ENCODE results near the gene ST6GALNAC4.

GRCh38 chr9:127929625-127929979 lies 12.8 kb upstream of the ST6GALNAC4 start:
- TF ChIP-seq CTCF (IDR thresholded peaks at IDR 0.05; ENCODE audit: low read depth, low read length, poor library complexity, severe bottlenecking) (no peak), EZH2phosphoT487 (IDR thresholded peaks at IDR 0.05; ENCODE audit: borderline replicate concordance, low read length) (no peak)

Measured in DOHH2 (cell line).